H1 (cell line): ENCODE measurements around the gene MDH1B. TPM values are rescaled to one million over a fixed set of nuclear protein-coding genes. Genes with fewer than 3 reads are reported as not detected.

Source experiments
- BCL11A ChIP-seq, 2 experiments: IDR thresholded peaks; one replicate each; pipeline ENCODE4 v1.6.1; 2011; ENCODE audit warnings: low read depth in 2 of 2, low read length in 2 of 2, mild to moderate bottlenecking in 2 of 2
- E2F6 ChIP-seq: IDR thresholded peaks from 2 replicates; pipeline ENCODE4 v1.6.1; 2012; ENCODE audit warnings: inconsistent platforms
- polyA plus RNA-seq, 7 experiments: library from polyadenylated mRNA; depleted of rRNA in 3 of 7; stranded (reverse) in 5 of 7; unstranded in 2 of 7; fragments of >200 nt in 5 of 7; fragments of 200-250 nt in 2 of 7; gene quantifications; 1 replicate in 5 of 7; 2 replicates in 1 of 7; 4 replicates in 1 of 7; pipeline versions ENCODE4 v1.2.1 to v1.2.3, GENCODE V29; 2011 to 2013; ENCODE audit warnings: missing spikeins in 2 of 7, mixed read lengths in 2 of 7
- total RNA-seq: library from RNA; stranded (reverse); fragmentation: NEBNext Ultra II Directional; extraction: Animal tissue kit (Norgen Biotek cat#: 25700); gene quantifications from 2 replicates; pipeline ENCODE4 v1.2.1, GENCODE V29; 2021

Gene MDH1B
- total and polyA plus RNA-seq, 2 of the 8 experiments (the other 6 are each of a cell fraction or from before 2014, with no cell fraction given) = 1.5 to 2.1 TPM

DNA sequence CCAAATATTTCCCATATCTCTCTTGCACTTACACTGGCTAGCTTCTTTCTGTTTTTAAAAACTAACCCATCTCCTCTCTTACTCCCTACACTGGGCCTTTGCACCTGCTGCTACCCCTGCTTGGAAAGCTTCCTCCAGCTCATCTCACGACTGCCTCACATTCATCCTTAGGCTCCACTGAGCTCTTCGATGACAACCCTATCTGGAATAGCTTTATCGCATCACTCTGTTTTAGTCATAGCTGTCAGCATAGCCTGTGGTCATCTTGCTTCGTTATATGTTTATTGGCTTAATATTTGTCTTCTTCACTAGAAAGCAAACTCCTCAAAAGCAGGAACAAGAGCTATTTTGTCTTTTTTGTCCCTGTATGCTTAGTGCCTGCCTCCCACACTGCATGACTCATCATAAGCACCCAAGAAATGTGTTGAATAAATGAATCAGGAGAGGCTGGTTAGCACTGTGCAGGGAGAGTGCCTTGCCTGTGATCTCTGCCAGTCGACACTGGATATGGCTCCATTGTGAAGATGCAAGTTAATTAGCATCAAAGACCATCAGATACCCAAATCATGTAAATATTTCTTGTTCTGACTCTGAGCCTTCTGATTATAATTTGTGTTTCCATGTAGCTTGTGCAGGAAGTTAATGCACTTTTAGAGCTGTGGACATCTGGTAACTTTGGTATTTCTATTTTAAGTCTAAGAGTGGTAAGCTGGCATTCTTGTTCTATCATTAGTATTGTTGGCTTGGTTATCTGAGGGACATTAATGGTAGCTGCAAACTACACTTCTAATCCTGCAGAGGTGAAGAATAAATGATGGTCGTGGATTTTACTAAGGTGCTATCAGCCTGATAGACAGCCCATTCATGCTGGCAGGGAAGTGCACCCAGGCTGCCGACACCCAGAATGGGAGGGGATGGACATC, 36.6 kb downstream of the MDH1B start (continued):
- TF ChIP-seq BCL11A (IDR thresholded peaks at IDR 0.05; ENCODE audit: low read depth in 2 of 2, low read length in 2 of 2) (no peak), E2F6 (no peak)
